Transverse colon (tissue), 4 donors: ENCODE measurements around the gene NECAB2. TPM values are rescaled to one million over a fixed set of nuclear protein-coding genes. Genes with fewer than 3 reads are reported as not detected.

Source experiments
- DNase-seq: peaks from one replicate; pipeline ENCODE4 v3.0.0-alpha.2; 2019
- H3K27ac ChIP-seq, 4 donors: fragments of 200-600 bp; sonication (generic); 2 replicates each; pipeline ENCODE4 v1.5.1; 2016 to 2018; ENCODE audit warnings: inconsistent platforms in 4 of 4
- H3K27me3 ChIP-seq: fragments of 200-600 bp; sonication (generic); 2 replicates; pipeline ENCODE4 v1.5.1; 2017; ENCODE audit warnings: inconsistent platforms
- H3K36me3 ChIP-seq, 4 donors: fragments of 200-600 bp; sonication (generic); 2 replicates each; pipeline ENCODE4 v1.5.1; 2017 to 2019; ENCODE audit warnings: inconsistent platforms in 4 of 4
- H3K4me1 ChIP-seq, 4 donors: fragments of 200-600 bp; sonication (generic); 2 replicates each; pipeline ENCODE4 v1.5.1; 2017 to 2020; ENCODE audit warnings: inconsistent platforms in 4 of 4
- H3K4me3 ChIP-seq, 4 donors: fragments of 200-600 bp; sonication (generic); 1 replicate in 1 of 4; 2 replicates in 3 of 4; pipeline versions ENCODE4 v1.5.1 to v1.6.1; 2017 to 2019; ENCODE audit warnings: inconsistent platforms in 4 of 4
- H3K9me3 ChIP-seq, 2 donors: fragments of 200-600 bp; sonication (generic); 2 replicates each; pipeline ENCODE4 v1.5.1; 2017 to 2019; ENCODE audit warnings: inconsistent platforms in 2 of 2
- EP300 ChIP-seq: sonication (generic); formaldehyde crosslinking; IDR thresholded peaks from one replicate; pipeline ENCODE4 v1.6.1; 2017; ENCODE audit warnings: antibody characterized with exemption, low read depth
- POLR2A ChIP-seq: fragments of 450-650 bp; IDR thresholded peaks from one replicate; pipeline ENCODE4 v1.6.1; 2016; ENCODE audit warnings: antibody characterized with exemption, mild to moderate bottlenecking, moderate library complexity
- POLR2AphosphoS5 ChIP-seq, 3 donors: sonication (generic); formaldehyde crosslinking; IDR thresholded peaks; one replicate each; pipeline ENCODE4 v1.6.1; 2016; ENCODE audit warnings: antibody characterized with exemption in 3 of 3
- WGBS, 2 donors: methylation state at CpG; one replicate each; pipeline ENCODE4 v1.1.5; 2018; ENCODE audit warnings: low coverage in 1 of 2; 5-methylcytosine and 5-hydroxymethylcytosine counted together
- in situ Hi-C, 4 donors: fragments of 200-750 bp; cut with MboI; loops; one replicate each; pipeline versions ENCODE4 v1.15.0 to v1.15.1; 2017; ENCODE audit warnings: low sequenced_read_pairs in 3 of 4, low pct_ligation_motif_present in 1 of 4, low pct_unique_long_range_greater_than_20kb in 1 of 4
- intact Hi-C: fragments of 100-400 bp; cut with DNase I; formaldehyde crosslinking; loops from one replicate; pipeline ENCODE4 v1.15.1; 2023; ENCODE audit warnings: low total_unique reads
- total RNA-seq, 4 donors: library from RNA; depleted of rRNA; stranded (reverse); fragments of >200 nt; gene quantifications; one replicate each; pipeline ENCODE4 v1.1.0, GENCODE V29; 2016
- TF ChIP-seq, protein P1 (sequence below), 5 experiments: fragments of 200-600 bp in 3 of 5; fragments of 450-650 bp in 2 of 5; sonication (generic) in 3 of 5; IDR thresholded peaks; 1 replicate in 2 of 5; 2 replicates in 3 of 5; pipeline ENCODE4 v1.5.1; 2016 to 2017; ENCODE audit warnings: antibody characterized with exemption in 5 of 5, inconsistent platforms in 3 of 5, mild to moderate bottlenecking in 2 of 5, moderate library complexity in 1 of 5

The NECAB2 gene
- total RNA-seq, 4 donors from 2014 or later = 0.41 TPM; not detected in 3

DNA sequence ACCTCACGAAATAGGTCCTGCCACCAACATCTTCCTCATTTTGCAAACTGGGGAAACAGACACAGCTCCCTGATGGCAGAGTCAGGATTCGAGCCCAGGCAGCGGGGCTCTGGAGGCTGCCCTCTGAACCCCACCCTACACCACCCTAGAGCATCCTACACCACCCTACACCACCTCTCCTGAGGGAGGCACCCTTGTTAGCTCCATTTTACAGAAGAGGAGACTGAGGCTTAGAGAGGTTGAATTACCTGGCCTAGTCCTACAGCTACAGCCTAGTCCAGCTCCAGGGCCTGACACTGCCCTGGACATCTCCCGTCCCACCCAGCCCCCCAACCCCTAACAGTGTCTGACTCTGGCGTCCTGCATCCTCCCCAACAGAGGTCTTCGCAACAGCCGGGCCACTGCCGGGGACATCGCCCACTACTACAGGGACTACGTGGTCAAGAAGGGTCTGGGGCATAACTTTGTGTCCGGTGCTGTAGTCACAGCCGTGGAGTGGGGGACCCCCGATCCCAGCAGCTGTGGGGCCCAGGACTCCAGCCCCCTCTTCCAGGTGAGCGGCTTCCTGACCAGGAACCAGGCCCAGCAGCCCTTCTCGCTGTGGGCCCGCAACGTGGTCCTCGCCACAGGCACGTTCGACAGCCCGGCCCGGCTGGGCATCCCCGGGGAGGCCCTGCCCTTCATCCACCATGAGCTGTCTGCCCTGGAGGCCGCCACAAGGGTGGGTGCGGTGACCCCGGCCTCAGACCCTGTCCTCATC is 3.2 kb upstream of the NECAB2 start:
- Histone ChIP-seq H3K27ac (no peak overlapping the region), H3K4me1 (no peaks in the 10 kb centered on the region), H3K4me3 (no peak overlapping the region), H3K36me3 (no peaks in the 10 kb centered on the region), H3K9me3 (no peaks in the 10 kb centered on the region), H3K27me3 (peaks cover 13% of the 10 kb centered on the region)
- 92% methylated on average over 25 of the region's 26 CpGs; no CpG with 5 or more reads in 1 of the 2 donors for WGBS, 2 donors
- in situ Hi-C loops = loop anchor here in 3 of 4 donors (25.0 kb wide), 3 partner anchors 97 to 522 kb away; partner anchors contain the start of genes ADAD2 (in 1 of the 3) and TAF1C (in 1 of the 3)
- TF ChIP-seq, protein P1, sequence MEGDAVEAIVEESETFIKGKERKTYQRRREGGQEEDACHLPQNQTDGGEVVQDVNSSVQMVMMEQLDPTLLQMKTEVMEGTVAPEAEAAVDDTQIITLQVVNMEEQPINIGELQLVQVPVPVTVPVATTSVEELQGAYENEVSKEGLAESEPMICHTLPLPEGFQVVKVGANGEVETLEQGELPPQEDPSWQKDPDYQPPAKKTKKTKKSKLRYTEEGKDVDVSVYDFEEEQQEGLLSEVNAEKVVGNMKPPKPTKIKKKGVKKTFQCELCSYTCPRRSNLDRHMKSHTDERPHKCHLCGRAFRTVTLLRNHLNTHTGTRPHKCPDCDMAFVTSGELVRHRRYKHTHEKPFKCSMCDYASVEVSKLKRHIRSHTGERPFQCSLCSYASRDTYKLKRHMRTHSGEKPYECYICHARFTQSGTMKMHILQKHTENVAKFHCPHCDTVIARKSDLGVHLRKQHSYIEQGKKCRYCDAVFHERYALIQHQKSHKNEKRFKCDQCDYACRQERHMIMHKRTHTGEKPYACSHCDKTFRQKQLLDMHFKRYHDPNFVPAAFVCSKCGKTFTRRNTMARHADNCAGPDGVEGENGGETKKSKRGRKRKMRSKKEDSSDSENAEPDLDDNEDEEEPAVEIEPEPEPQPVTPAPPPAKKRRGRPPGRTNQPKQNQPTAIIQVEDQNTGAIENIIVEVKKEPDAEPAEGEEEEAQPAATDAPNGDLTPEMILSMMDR (IDR thresholded peaks at IDR 0.05) = no peak
- TF ChIP-seq POLR2A (no peak), EP300 (no peak), POLR2AphosphoS5 (IDR thresholded peaks at IDR 0.05) (no peak)
- intact Hi-C loops = loop anchor here (5.0 kb wide), 1 partner anchor 97 kb away; no protein-coding TSS in a partner anchor
- no peak for DNase-seq

DNA sequence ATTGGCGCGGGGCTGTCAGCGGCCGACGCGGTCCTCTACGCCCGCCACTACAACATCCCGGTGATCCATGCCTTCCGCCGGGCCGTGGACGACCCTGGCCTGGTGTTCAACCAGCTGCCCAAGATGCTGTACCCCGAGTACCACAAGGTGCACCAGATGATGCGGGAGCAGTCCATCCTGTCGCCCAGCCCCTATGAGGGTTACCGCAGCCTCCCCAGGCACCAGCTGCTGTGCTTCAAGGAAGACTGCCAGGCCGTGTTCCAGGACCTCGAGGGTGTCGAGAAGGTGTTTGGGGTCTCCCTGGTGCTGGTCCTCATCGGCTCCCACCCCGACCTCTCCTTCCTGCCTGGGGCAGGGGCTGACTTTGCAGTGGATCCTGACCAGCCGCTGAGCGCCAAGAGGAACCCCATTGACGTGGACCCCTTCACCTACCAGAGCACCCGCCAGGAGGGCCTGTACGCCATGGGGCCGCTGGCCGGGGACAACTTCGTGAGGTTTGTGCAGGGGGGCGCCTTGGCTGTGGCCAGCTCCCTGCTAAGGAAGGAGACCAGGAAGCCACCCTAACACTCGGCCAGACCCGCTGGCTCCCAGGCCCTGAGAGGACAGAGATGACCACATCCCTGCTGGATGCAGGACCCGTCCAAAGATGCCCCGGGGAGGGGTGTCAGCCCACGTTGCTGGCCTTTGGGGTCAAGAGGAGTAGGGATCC is 2.4 kb upstream of the NECAB2 start:
- no peaks in the 10 kb centered on the region for H3K36me3 ChIP-seq
- no peaks in the 10 kb centered on the region for H3K9me3 ChIP-seq
- no peaks in the 10 kb centered on the region for H3K4me1 ChIP-seq
- H3K4me3 ChIP-seq = no peak overlapping the region
- WGBS, 2 donors = 94% methylated on average over 36 of the region's 36 CpGs; no CpG with 5 or more reads in 1 of the 2 donors
- TF ChIP-seq POLR2AphosphoS5 (IDR thresholded peaks at IDR 0.05) (no peak), EP300 (no peak), POLR2A (no peak)
- TF ChIP-seq, protein P1 (IDR thresholded peaks at IDR 0.05) = no peak
- DNase-seq = no peak
- no peak overlapping the region for H3K27ac ChIP-seq
- in situ Hi-C loops (loop anchor here in 3 of 4 donors (25.0 kb wide), 3 partner anchors 97 to 522 kb away; partner anchors contain the start of genes ADAD2 (in 1 of the 3) and TAF1C (in 1 of the 3)), intact Hi-C loops (no loop called here)
- peaks cover 16% of the 10 kb centered on the region for H3K27me3 ChIP-seq

DNA sequence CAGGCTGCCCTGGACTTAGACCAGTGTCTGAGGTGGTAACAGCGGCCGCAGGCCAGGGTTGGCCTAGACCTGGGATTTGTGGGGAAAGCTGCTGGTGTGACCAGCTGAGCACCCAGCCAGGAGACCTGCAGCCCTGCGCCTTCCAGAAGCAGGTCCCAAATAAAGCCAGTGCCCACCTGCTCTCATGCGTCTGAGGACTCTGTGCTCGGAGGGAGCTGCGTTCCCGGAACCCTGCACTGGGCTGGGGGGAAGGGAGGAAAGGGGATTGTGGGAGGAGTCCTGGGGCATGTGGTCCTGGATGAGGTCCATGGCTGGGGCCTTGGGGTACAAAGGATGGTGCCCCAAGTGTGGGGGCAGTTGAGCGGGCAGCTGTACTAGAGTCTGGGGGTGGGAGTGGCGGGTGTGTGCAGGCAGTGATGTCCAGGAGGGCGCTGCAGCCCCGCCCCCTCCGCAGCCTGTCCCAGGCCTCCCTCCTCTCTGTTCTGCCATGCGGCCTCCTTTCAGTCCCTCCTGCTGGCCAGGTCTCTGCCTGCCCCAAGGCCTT is 1.8 kb upstream of the NECAB2 start:
- H3K36me3 ChIP-seq = no peaks in the 10 kb centered on the region
- peaks cover 16% of the 10 kb centered on the region for H3K27me3 ChIP-seq
- DNase-seq = no peak
- H3K27ac ChIP-seq = no peak overlapping the region
- H3K4me3 ChIP-seq = no peak overlapping the region
- intact Hi-C loops = no loop called here
- WGBS, 2 donors = 93% methylated on average over 13 of the region's 13 CpGs; no CpG with 5 or more reads in 1 of the 2 donors
- in situ Hi-C loops = loop anchor here in 3 of 4 donors (25.0 kb wide), 3 partner anchors 96 to 521 kb away; partner anchors contain the start of genes ADAD2 (in 1 of the 3) and TAF1C (in 1 of the 3)
- H3K4me1 ChIP-seq = no peaks in the 10 kb centered on the region
- TF ChIP-seq, protein P1 (IDR thresholded peaks at IDR 0.05) = no peak
- TF ChIP-seq POLR2A (no peak), EP300 (no peak), POLR2AphosphoS5 (IDR thresholded peaks at IDR 0.05) (no peak)
- no peaks in the 10 kb centered on the region for H3K9me3 ChIP-seq

DNA sequence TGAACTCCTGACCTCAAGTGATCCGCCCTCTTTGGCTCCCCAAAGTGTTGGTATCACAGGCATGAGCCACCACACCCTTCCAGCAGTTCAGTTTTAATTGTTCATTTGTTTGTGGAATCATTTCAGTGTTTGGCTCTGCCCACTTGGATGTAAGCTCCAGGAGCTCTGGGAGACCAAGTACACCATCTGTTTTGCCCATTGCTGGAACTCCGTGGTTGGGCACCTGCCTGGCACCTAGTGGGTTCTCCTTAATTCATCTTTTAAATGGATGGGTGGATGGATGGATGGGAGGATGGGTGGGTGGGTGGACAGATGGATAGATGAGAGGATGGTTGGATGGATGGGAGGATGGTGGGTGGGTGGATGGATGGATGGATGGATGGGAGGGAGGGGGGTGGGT is 953 bp upstream of the NECAB2 start:
- no peaks in the 10 kb centered on the region for H3K9me3 ChIP-seq
- no peak for DNase-seq
- intact Hi-C loops (no loop called here), in situ Hi-C loops (loop anchor here in 3 of 4 donors (25.0 kb wide), 3 partner anchors 95 to 520 kb away; partner anchors contain the start of genes ADAD2 (in 1 of the 3) and TAF1C (in 1 of the 3))
- TF ChIP-seq, protein P1 (IDR thresholded peaks at IDR 0.05) = no peak
- TF ChIP-seq EP300 = no peak
- no peak for TF ChIP-seq POLR2A
- TF ChIP-seq POLR2AphosphoS5 (IDR thresholded peaks at IDR 0.05) = no peak
- peaks cover 16% of the 10 kb centered on the region for H3K27me3 ChIP-seq
- no peaks in the 10 kb centered on the region for H3K36me3 ChIP-seq
- H3K4me3 ChIP-seq = no peak overlapping the region
- 57% methylated on average over 2 of the region's 2 CpGs; no CpG with 5 or more reads in 1 of the 2 donors for WGBS, 2 donors
- H3K27ac ChIP-seq = no peak overlapping the region
- H3K4me1 ChIP-seq = no peaks in the 10 kb centered on the region
